Coronary artery (tissue), 2 donors: ENCODE results near the gene NFX1.

Experiments used
- DNase-seq: peaks from one replicate; pipeline ENCODE4 v3.0.0-alpha.2; 2017; ENCODE audit warnings: low spot score
- H3K27ac ChIP-seq, 2 donors: fragments of 200-600 bp; sonication (generic); one replicate each; pipeline ENCODE4 v1.5.1; 2016 to 2019
- H3K4me3 ChIP-seq: fragments of 200-600 bp; sonication (generic); 2 replicates; pipeline ENCODE4 v1.5.1; 2016; ENCODE audit warnings: mild to moderate bottlenecking, moderate library complexity
- TF ChIP-seq, protein P1 (sequence below): fragments of 200-600 bp; sonication (generic); IDR thresholded peaks from one replicate; pipeline ENCODE4 v1.5.1; 2019; ENCODE audit warnings: antibody characterized with exemption

The NFX1 gene

DNA sequence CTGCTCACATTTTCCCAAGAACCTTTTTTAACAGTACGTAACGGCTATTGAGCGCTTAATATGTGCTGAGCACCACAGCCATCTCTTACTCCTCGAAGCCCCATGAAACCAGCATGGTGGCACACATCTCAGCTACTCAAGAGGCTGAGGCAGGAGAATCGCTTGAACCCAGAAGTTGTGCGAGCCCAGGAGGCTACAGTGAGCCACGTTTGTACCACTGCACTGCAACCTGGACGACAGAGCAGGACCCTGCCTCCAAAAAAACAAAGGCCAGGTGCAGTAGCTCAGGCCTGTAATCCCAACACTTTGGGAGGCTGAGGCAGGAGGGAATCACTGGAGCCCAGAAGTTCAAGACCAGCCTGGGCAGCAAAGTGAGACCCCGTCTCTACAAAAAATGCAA is 83.9 kb downstream of the NFX1 start:
- Histone ChIP-seq H3K4me3 (no peak overlapping the region), H3K27ac (no peak overlapping the region)
- DNase-seq: no peak
- TF ChIP-seq, protein P1, sequence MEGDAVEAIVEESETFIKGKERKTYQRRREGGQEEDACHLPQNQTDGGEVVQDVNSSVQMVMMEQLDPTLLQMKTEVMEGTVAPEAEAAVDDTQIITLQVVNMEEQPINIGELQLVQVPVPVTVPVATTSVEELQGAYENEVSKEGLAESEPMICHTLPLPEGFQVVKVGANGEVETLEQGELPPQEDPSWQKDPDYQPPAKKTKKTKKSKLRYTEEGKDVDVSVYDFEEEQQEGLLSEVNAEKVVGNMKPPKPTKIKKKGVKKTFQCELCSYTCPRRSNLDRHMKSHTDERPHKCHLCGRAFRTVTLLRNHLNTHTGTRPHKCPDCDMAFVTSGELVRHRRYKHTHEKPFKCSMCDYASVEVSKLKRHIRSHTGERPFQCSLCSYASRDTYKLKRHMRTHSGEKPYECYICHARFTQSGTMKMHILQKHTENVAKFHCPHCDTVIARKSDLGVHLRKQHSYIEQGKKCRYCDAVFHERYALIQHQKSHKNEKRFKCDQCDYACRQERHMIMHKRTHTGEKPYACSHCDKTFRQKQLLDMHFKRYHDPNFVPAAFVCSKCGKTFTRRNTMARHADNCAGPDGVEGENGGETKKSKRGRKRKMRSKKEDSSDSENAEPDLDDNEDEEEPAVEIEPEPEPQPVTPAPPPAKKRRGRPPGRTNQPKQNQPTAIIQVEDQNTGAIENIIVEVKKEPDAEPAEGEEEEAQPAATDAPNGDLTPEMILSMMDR: no peak

DNA sequence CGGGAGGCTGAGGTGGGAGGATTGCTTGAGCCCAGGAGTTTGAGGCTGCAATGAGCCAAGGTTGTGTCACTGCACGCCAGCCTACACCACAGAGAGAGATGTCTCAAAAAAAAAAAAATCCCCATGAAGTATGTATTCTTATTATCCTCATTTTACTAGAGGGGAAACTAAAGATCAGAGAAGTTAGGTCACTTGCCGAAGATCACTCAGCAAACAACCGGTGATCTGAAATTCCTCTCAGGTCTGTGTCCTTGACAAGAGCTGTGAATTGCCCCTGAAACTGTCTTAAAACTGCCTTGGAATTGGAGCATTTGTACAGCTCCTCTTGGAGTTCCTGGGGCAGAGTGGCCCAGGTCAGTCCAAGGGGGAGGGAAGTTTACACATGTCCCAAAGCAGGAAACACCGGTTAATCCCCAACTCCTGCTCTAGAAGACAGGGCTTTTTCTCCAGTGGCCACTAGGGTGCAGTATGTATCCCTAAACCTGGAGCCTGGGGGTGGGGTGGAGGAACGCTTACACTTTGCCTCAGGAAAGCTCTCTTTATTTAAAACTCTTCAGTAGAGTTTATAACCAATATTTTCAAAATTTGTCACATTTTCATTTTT is 84.4 kb downstream of the NFX1 start:
- TF ChIP-seq, protein P1: peak; percentile 66
- no peak overlapping the region for H3K27ac ChIP-seq
- no peak overlapping the region for H3K4me3 ChIP-seq
- peak; percentile 83 for DNase-seq

DNA sequence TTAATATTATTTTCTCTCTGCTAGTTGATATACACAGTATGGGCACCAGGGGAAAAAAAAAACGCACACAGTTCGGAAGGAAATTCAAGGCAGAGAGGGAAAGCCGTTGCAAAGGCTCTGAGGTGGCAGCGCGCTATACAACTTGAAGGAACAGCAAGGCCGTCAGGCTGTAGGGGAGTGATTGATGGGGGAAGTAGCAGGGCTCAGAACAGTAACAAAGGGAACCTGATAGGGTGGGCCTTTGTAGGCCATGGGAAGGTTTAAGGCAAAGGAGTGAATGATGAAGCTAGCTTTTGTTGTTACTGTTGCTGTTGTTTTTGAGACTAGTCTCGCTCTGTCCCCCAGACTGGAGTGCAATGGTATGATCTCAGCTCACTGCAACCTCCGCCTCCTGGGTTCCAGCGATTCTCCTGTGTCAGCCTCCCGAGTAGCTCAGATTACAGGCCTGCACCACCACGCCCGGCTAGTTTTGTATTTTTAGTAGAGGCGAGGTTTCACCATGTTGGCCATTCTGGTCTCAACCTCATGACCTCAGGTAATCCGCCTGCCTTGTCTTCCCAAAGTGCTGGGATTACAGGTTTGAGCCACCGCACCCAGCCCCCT is 85.0 kb downstream of the NFX1 start:
- no peak for DNase-seq
- H3K27ac ChIP-seq: peak overlapping the region in 1 of 2 donors; percentile 47
- H3K4me3 ChIP-seq: no peak overlapping the region
- TF ChIP-seq, protein P1: no peak

DNA sequence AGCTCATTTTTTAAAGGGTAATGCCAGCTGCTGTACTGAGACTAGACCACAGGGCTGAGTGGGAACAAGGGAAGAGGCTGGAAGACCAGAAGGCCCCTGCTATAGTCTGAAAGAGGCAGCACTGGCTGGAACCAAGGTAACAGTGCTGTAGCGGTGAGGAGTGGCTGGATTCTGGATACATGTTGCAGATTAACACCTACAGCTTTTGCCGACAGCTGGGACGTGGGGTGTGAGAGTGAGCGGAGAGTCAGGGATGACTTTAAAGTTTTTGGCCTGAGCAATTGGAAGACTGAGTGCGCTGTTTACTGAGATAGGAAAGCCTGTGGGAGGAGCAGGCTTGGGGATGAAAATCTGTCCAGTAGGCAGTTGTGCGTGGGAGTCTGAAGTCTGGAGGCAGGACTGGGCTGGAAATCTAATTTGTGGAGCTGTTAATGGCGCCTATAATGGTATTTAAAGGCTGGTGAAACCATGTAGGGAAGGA is 85.6 kb downstream of the NFX1 start:
- TF ChIP-seq, protein P1: no peak
- DNase-seq: no peak
- Histone ChIP-seq H3K4me3 (no peak overlapping the region), H3K27ac (peak overlapping the region in 1 of 2 donors; percentile 47)

DNA sequence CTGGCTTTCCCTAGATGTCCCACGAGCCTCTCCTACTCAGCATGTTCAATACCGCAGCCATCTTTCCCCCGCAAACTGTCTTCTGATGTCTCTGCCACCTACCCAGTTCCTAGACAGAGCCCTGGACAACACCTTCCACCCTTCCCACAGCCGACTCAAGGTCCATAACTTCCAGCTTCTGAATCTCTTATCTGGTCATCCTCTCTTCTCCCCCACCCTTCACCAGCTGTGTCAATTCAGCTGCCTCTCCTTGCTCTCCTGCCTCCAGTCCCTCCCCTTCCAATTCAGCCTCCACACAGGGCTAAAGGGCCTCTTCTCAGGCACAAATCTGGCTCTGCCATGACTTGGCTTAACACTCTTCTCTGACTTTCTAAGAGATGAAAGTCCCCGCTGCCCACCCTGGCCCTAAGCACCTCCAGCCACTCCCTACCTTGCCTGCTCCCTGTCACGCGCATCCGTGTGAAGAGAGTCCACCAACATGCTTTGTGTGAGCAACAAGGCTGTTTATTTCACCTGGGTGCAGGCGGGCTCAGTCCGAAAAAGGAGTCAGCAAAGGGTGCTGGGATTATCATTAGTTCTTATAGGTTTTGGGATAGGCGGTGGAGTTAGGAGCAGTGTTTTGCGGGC is 86.9 kb downstream of the NFX1 start:
- no peak overlapping the region for H3K4me3 ChIP-seq
- DNase-seq: no peak
- TF ChIP-seq, protein P1: no peak
- H3K27ac ChIP-seq: no peak overlapping the region

DNA sequence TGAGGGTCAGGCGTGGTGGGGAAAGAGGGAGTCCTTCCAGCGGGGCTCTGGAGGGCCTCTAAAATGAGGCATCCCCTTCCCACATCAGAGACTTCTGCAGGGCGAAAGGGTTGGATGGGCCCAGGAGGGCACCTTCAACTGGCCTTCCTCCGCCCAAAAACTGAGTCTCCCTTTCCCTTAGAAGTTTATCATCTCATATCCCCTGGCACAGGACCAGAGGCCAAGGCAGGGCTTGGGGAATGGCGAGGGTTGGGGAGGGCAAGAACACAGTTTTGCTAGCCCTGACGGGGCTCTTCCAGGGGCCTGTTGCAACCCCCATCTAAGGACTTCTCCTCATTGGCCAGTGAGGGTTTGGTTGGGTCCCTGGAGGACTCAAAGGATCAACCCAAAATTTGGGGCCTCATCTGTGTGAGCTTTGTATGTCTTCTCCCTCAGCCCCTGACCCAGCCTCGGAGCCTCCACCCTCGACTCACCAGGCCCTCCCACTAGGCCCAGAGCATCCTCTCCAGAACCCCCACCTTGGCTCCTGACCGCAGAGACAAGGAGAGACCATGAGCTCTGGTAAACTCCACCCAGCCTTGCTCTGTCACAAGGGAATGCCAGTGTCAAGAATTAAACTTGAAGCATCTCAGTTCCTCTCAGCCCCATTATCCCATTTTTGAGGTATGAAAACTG is 87.9 kb downstream of the NFX1 start:
- TF ChIP-seq, protein P1: no peak
- H3K27ac ChIP-seq: no peak overlapping the region
- H3K4me3 ChIP-seq: no peak overlapping the region
- DNase-seq: no peak
